T-cell (primary cell): Measurements from ENCODE around the gene ARGLU1. TPM values are rescaled to one million over a fixed set of nuclear protein-coding genes. Genes with fewer than 3 reads are reported as not detected.

Experiments used
- total RNA-seq, 35 experiments: library from RNA in 6 of 35; stranded (reverse) in 6 of 35; fragments of 120-200 nt in 1 of 35; gene quantifications; one replicate each; pipeline versions ENCODE4 v1.2.1 to v1.2.4 and lab custom pipeline; 2013 to 2026

The ARGLU1 gene
- total RNA-seq, 5 donors from 2014 or later (not counting 1 experiment from before 2014, with no cell fraction given), result 158 to 197 (median 184) TPM

Other genes starting within 250 kb of the ARGLU1 start
- under 1 TPM; 0.18 to 0.47 (median 0.33) TPM for gene EFNB2, start 32.5 kb downstream of the ARGLU1 start, total RNA-seq